ENCODE results near the gene SMAP2.
"Not testable (repeated sequence)": the region's sequence is repeated elsewhere in the genome, so short reads cannot be mapped to it uniquely, and the experiment has no call there.

The SMAP2 gene
- 174 to 283 reads per million in 2 experiments for total RNA-seq

GRCh38 chr1:40373323-40374283, at the start of gene SMAP2:
Gene SMAP2 (plus strand): TSS chr1:40373727. CDS start chr1:40374121, 394 bp downstream.
- DNase-seq (ENCODE audit: low read depth), result peak; percentile 94

- not testable (repeated sequence) for DNase-seq (ENCODE audit: low read depth)
Measured at GRCh38 chr1:40331403-40331802, 42.1 kb upstream of the SMAP2 start.

- no peak for DNase-seq (ENCODE audit: low read depth)
Measured at GRCh38 chr1:40332695-40333094, 40.8 kb upstream of the SMAP2 start.

- DNase-seq (ENCODE audit: low read depth), result no peak
Measured at GRCh38 chr1:40337443-40337842, 36.1 kb upstream of the SMAP2 start.

- DNase-seq (ENCODE audit: low read depth), result peak; percentile 83
Measured at GRCh38 chr1:40338745-40339419, 34.6 kb upstream of the SMAP2 start.

GRCh38 chr1:40339420-40340323, 33.9 kb upstream of the SMAP2 start:
- no peak for DNase-seq (ENCODE audit: low read depth)

- no peak for DNase-seq (ENCODE audit: low read depth)
Measured at GRCh38 chr1:40341491-40342380, 31.8 kb upstream of the SMAP2 start.

- DNase-seq (ENCODE audit: low read depth), result not testable (repeated sequence)
Measured at GRCh38 chr1:40342381-40342717, 31.2 kb upstream of the SMAP2 start.

- DNase-seq (ENCODE audit: low read depth), result no peak
Measured at GRCh38 chr1:40344597-40344996, 28.9 kb upstream of the SMAP2 start.

- no peak for DNase-seq (ENCODE audit: low read depth)
Measured at GRCh38 chr1:40350391-40350790, 23.1 kb upstream of the SMAP2 start.

- DNase-seq (ENCODE audit: low read depth), result no peak
Measured at GRCh38 chr1:40351124-40351523, 22.4 kb upstream of the SMAP2 start.

- DNase-seq (ENCODE audit: low read depth), result no peak
Measured at GRCh38 chr1:40352126-40352525, 21.4 kb upstream of the SMAP2 start.

GRCh38 chr1:40353082-40353481, 20.4 kb upstream of the SMAP2 start:
- no peak for DNase-seq (ENCODE audit: low read depth)

- DNase-seq (ENCODE audit: low read depth), result no peak
Measured at GRCh38 chr1:40357625-40358024, 15.9 kb upstream of the SMAP2 start.

- no peak for DNase-seq (ENCODE audit: low read depth)
Measured at GRCh38 chr1:40360631-40361030, 12.9 kb upstream of the SMAP2 start.

- DNase-seq (ENCODE audit: low read depth), result no peak
Measured at GRCh38 chr1:40361201-40361600, 12.3 kb upstream of the SMAP2 start.

- no peak for DNase-seq (ENCODE audit: low read depth)
Measured at GRCh38 chr1:40361637-40362036, 11.9 kb upstream of the SMAP2 start.

GRCh38 chr1:40362199-40362598, 11.3 kb upstream of the SMAP2 start:
- DNase-seq (ENCODE audit: low read depth), result no peak

GRCh38 chr1:40362699-40363098, 10.8 kb upstream of the SMAP2 start:
- no peak for DNase-seq (ENCODE audit: low read depth)

- DNase-seq (ENCODE audit: low read depth), result no peak
Measured at GRCh38 chr1:40363721-40364120, 9.8 kb upstream of the SMAP2 start.

GRCh38 chr1:40371707-40372258, 1.7 kb upstream of the SMAP2 start:
- DNase-seq (ENCODE audit: low read depth), result no peak

Data from T follicular helper cell (primary cell).